ENCODE measurements around the gene SEC23IP.

Gene SEC23IP

DNA sequence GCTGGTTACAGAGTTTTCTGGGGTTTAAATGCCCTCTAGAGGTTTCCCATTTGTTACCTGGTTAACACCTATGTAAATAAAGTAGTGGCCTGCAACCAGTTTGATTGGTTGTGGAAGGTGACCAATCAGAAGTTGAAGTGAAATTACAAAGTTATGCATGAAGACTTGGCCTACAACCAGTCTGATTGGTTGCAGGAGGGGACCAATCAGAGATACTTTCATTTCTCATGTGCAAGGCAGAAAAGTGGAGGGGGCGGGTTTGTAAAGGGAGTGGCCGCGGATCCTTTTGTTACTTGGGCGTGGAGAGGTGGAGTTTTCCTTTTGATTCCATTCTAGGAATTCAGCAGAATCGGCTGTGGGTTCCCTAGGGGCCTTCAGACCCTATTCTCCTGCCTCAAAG is 80.8 kb downstream of the SEC23IP start:
- Histone ChIP-seq H3K4me3 (ENCODE audit: low read length) (no peak overlapping the region), H3K79me2 (ENCODE audit: low read length) (no peaks in the 10 kb centered on the region), H3F3A (ENCODE audit: insufficient read depth, low read length) (no peaks in the 10 kb centered on the region), H3K4me2 (ENCODE audit: low read depth, low read length) (no peak overlapping the region), H3K27ac (ENCODE audit: low read length) (no peak overlapping the region), H3K4me1 (ENCODE audit: low read length) (no peaks in the 10 kb centered on the region), H4K20me1 (ENCODE audit: insufficient read depth, low read length) (no peaks in the 10 kb centered on the region), H3K36me3 (replicated peaks; ENCODE audit: insufficient read depth, low read length) (no peaks in the 10 kb centered on the region), H3K9me3 (replicated peaks; ENCODE audit: insufficient read depth, low read length) (no peaks in the 10 kb centered on the region), H3K9me2 (replicated peaks; ENCODE audit: insufficient read depth, low read length) (no peaks in the 10 kb centered on the region), H2AFZ (ENCODE audit: low read length) (no peak overlapping the region), H3K9ac (ENCODE audit: low read length) (no peak overlapping the region), H3K27me3 (replicated peaks; ENCODE audit: insufficient read depth, low read length) (no peaks in the 10 kb centered on the region)
- TF ChIP-seq, protein P1, sequence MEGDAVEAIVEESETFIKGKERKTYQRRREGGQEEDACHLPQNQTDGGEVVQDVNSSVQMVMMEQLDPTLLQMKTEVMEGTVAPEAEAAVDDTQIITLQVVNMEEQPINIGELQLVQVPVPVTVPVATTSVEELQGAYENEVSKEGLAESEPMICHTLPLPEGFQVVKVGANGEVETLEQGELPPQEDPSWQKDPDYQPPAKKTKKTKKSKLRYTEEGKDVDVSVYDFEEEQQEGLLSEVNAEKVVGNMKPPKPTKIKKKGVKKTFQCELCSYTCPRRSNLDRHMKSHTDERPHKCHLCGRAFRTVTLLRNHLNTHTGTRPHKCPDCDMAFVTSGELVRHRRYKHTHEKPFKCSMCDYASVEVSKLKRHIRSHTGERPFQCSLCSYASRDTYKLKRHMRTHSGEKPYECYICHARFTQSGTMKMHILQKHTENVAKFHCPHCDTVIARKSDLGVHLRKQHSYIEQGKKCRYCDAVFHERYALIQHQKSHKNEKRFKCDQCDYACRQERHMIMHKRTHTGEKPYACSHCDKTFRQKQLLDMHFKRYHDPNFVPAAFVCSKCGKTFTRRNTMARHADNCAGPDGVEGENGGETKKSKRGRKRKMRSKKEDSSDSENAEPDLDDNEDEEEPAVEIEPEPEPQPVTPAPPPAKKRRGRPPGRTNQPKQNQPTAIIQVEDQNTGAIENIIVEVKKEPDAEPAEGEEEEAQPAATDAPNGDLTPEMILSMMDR (IDR thresholded peaks at IDR 0.05; ENCODE audit: low read length) = no peak
- no peak for TF ChIP-seq EZH2phosphoT487 (IDR thresholded peaks at IDR 0.05; ENCODE audit: low read length)
- DNase-seq = peak; percentile 21

DNA sequence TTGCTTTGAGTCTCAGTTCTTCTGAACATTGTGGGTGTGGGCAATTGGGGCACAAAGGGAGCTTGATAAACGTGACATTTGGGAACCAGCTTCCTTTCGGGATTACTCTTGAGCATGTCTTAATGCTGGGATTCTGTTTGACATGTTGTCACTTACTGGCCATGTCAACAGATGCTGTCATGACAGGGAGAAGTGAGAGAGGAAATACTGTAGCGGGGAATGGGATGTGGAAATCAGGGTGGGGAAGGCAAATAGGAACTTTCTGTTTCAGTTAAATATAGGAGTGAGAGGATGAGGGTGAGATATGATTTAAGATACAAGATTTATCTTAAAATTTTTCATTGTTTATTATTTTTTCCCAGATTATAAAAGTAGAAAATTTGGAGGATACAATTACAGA is 83.9 kb downstream of the SEC23IP start:
- no peaks in the 10 kb centered on the region for H3K9me3 ChIP-seq (replicated peaks; ENCODE audit: insufficient read depth, low read length)
- H3K27me3 ChIP-seq (replicated peaks; ENCODE audit: insufficient read depth, low read length) = no peaks in the 10 kb centered on the region
- no peaks in the 10 kb centered on the region for H3F3A ChIP-seq (ENCODE audit: insufficient read depth, low read length)
- H3K4me3 ChIP-seq (ENCODE audit: low read length) = no peak overlapping the region
- H3K79me2 ChIP-seq (ENCODE audit: low read length) = no peaks in the 10 kb centered on the region
- H3K36me3 ChIP-seq (replicated peaks; ENCODE audit: insufficient read depth, low read length) = no peaks in the 10 kb centered on the region
- no peak overlapping the region for H2AFZ ChIP-seq (ENCODE audit: low read length)
- no peak overlapping the region for H3K27ac ChIP-seq (ENCODE audit: low read length)
- TF ChIP-seq, protein P1 (IDR thresholded peaks at IDR 0.05; ENCODE audit: low read length) = no peak
- TF ChIP-seq EZH2phosphoT487 (IDR thresholded peaks at IDR 0.05; ENCODE audit: low read length) = no peak
- no peak for TF ChIP-seq EZH2 (optimal IDR thresholded peaks at IDR 0.05; ENCODE audit: low read depth, low read length)
- H3K9ac ChIP-seq (ENCODE audit: low read length) = no peak overlapping the region
- no peaks in the 10 kb centered on the region for H3K4me1 ChIP-seq (ENCODE audit: low read length)
- DNase-seq = no peak
- H3K9me2 ChIP-seq (replicated peaks; ENCODE audit: insufficient read depth, low read length) = no peaks in the 10 kb centered on the region
- H4K20me1 ChIP-seq (ENCODE audit: insufficient read depth, low read length) = no peaks in the 10 kb centered on the region
- H3K4me2 ChIP-seq (ENCODE audit: low read depth, low read length) = no peak overlapping the region

DNA sequence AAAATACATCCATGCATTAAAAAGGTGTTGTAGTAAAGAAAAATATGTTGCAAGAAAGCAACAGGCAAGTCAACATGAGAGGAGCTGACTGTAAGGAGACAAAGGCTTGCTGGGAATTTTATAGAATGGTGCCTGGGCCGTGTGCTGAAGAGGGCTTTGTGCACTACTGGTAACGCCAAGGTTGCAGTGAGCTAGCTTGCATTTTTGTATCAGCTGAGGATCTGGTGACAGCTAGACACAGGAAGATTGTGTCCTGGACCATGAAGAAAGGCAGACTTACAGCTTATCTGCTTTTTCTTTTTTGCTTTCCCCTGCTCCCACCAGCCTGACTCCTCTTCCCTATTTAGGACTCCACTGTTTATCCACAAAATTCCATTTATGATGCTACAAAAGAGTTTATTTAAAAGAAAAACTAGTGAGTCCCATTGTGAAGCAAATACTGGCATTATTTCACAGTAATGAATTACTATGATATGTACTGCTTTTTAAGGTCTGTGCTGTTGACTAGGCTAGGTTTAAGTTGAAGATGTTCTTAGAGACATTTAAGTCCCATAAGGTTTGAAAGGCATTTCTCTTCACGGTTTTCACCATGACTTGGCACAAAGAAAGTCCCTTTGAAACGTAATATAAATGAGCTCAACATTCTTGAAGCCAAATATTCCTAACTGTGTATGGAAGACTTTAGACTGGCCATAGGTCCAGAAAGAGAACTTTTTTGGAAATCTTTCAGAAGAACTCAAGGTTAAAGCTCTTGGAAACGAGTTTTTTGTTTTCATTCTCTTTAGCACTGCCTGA is 88.6 kb downstream of the SEC23IP start:
- Histone ChIP-seq H3K27me3 (replicated peaks; ENCODE audit: insufficient read depth, low read length) (no peaks in the 10 kb centered on the region), H3F3A (ENCODE audit: insufficient read depth, low read length) (no peaks in the 10 kb centered on the region), H3K79me2 (ENCODE audit: low read length) (no peaks in the 10 kb centered on the region), H3K9ac (ENCODE audit: low read length) (no peak overlapping the region), H3K4me1 (ENCODE audit: low read length) (no peaks in the 10 kb centered on the region), H2AFZ (ENCODE audit: low read length) (no peak overlapping the region), H3K9me2 (replicated peaks; ENCODE audit: insufficient read depth, low read length) (no peaks in the 10 kb centered on the region), H3K36me3 (replicated peaks; ENCODE audit: insufficient read depth, low read length) (no peaks in the 10 kb centered on the region), H3K4me3 (ENCODE audit: low read length) (no peak overlapping the region), H3K4me2 (ENCODE audit: low read depth, low read length) (no peak overlapping the region), H4K20me1 (ENCODE audit: insufficient read depth, low read length) (no peaks in the 10 kb centered on the region), H3K27ac (ENCODE audit: low read length) (no peak overlapping the region), H3K9me3 (replicated peaks; ENCODE audit: insufficient read depth, low read length) (no peaks in the 10 kb centered on the region)
- no peak for DNase-seq
- TF ChIP-seq, protein P1 (IDR thresholded peaks at IDR 0.05; ENCODE audit: low read length) = no peak
- no peak for TF ChIP-seq EZH2 (optimal IDR thresholded peaks at IDR 0.05; ENCODE audit: low read depth, low read length)
- TF ChIP-seq EZH2phosphoT487 (IDR thresholded peaks at IDR 0.05; ENCODE audit: low read length) = no peak

All from MM.1S (cell line).